ENCODE data around the gene AMIGO1.

DNA sequence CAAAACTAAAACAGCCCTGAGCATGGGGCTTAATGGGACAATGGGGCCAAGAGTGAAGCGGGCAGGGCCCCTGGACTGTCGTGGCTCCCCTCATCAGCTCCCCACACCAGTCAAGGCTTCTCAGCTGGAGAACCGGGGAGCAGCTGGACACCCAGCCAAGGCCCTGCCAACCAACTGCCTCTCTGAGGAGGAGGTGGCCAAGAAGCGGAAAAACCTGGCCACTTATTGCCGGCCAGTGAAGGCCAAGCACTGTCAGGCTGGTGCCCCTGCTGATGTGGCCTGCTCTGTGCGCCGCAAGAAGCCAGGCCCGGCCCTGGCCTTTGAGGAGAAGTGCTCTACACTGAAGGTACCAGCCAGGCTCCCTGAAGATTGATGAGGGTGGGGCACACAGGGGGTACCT is 18.2 kb downstream of the AMIGO1 start:
- TF ChIP-seq, protein P1, sequence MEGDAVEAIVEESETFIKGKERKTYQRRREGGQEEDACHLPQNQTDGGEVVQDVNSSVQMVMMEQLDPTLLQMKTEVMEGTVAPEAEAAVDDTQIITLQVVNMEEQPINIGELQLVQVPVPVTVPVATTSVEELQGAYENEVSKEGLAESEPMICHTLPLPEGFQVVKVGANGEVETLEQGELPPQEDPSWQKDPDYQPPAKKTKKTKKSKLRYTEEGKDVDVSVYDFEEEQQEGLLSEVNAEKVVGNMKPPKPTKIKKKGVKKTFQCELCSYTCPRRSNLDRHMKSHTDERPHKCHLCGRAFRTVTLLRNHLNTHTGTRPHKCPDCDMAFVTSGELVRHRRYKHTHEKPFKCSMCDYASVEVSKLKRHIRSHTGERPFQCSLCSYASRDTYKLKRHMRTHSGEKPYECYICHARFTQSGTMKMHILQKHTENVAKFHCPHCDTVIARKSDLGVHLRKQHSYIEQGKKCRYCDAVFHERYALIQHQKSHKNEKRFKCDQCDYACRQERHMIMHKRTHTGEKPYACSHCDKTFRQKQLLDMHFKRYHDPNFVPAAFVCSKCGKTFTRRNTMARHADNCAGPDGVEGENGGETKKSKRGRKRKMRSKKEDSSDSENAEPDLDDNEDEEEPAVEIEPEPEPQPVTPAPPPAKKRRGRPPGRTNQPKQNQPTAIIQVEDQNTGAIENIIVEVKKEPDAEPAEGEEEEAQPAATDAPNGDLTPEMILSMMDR (IDR thresholded peaks at IDR 0.05) = no peak
- no peak for TF ChIP-seq POLR2A (IDR thresholded peaks at IDR 0.05)

Data from adrenal gland (tissue), 5 donors.